H9 (cell line): ENCODE measurements around the gene THBS2. TPM values are rescaled to one million over a fixed set of nuclear protein-coding genes. Genes with fewer than 3 reads are reported as not detected.

Source experiments
- DNase-seq: peaks from one replicate; pipeline ENCODE4 v3.0.0-alpha.2; 2017
- H2AFZ ChIP-seq: one replicate; pipeline ENCODE4 v1.6.1; 2013; ENCODE audit warnings: mild to moderate bottlenecking, low read length, control low read depth, moderate library complexity
- H2AK5ac ChIP-seq: 2 replicates; pipeline ENCODE4 v1.6.1; 2013; ENCODE audit warnings: low read length, control low read depth, mixed read lengths; ENCODE audit not compliant: insufficient read length
- H2BK120ac ChIP-seq: one replicate; pipeline ENCODE4 v1.6.1; 2013; ENCODE audit warnings: low read depth, mild to moderate bottlenecking, low read length, control low read depth, inconsistent platforms; ENCODE audit not compliant: poor library complexity, severe bottlenecking
- H2BK12ac ChIP-seq: 2 replicates; pipeline ENCODE4 v1.6.1; 2013; ENCODE audit warnings: low read length, control low read depth, mixed read lengths, low read depth; ENCODE audit not compliant: insufficient read length
- H2BK15ac ChIP-seq: 2 replicates; pipeline ENCODE4 v1.6.1; 2013; ENCODE audit warnings: low read depth, low read length, control low read depth
- H2BK20ac ChIP-seq: one replicate; pipeline ENCODE4 v1.6.1; 2013; ENCODE audit warnings: low read depth, mild to moderate bottlenecking, low read length, control low read depth, inconsistent platforms; ENCODE audit not compliant: poor library complexity, severe bottlenecking
- H2BK5ac ChIP-seq: 2 replicates; pipeline ENCODE4 v1.6.1; 2013; ENCODE audit warnings: low read length, control low read depth, mixed read lengths; ENCODE audit not compliant: insufficient read length
- H3K14ac ChIP-seq: 2 replicates; pipeline ENCODE4 v1.6.1; 2013; ENCODE audit warnings: low read length, control low read depth; ENCODE audit not compliant: insufficient read depth
- H3K18ac ChIP-seq: 2 replicates; pipeline ENCODE4 v1.6.1; 2013; ENCODE audit warnings: low read depth, mild to moderate bottlenecking, mixed read lengths, low read length, control low read depth; ENCODE audit not compliant: insufficient read length
- H3K23ac ChIP-seq: 2 replicates; pipeline ENCODE4 v1.6.1; 2013; ENCODE audit warnings: low read length, control low read depth, mixed read lengths, low read depth; ENCODE audit not compliant: insufficient read length
- H3K23me2 ChIP-seq: 2 replicates; pipeline ENCODE4 v1.6.1; 2013; ENCODE audit warnings: low read depth, mild to moderate bottlenecking, mixed read lengths, low read length, control low read depth; ENCODE audit not compliant: insufficient read length, poor library complexity, severe bottlenecking
- H3K27ac ChIP-seq: 2 replicates; pipeline ENCODE4 v1.5.1; 2013; ENCODE audit warnings: low read length, control low read depth, mixed read lengths, low read depth; ENCODE audit not compliant: insufficient read length
- H3K27me3 ChIP-seq: 2 replicates; pipeline ENCODE4 v1.6.1; 2013; ENCODE audit warnings: low read length, control low read depth, inconsistent platforms; ENCODE audit not compliant: insufficient read depth
- H3K4ac ChIP-seq: 2 replicates; pipeline ENCODE4 v1.6.1; 2013; ENCODE audit warnings: low read depth, mild to moderate bottlenecking, control low read depth, inconsistent platforms, low read length, moderate library complexity
- H3K4me1 ChIP-seq: 2 replicates; pipeline ENCODE4 v1.6.1; 2013; ENCODE audit warnings: low read length, control low read depth, inconsistent platforms; ENCODE audit not compliant: insufficient read depth
- H3K4me2 ChIP-seq: 2 replicates; pipeline ENCODE4 v1.6.1; 2013; ENCODE audit warnings: low read length, control low read depth, mixed read lengths; ENCODE audit not compliant: insufficient read length, insufficient read depth
- H3K56ac ChIP-seq: 2 replicates; pipeline ENCODE4 v1.6.1; 2013; ENCODE audit warnings: low read depth, mild to moderate bottlenecking, mixed read lengths, low read length, control low read depth; ENCODE audit not compliant: insufficient read length
- H3K79me1 ChIP-seq: 2 replicates; pipeline ENCODE4 v1.6.1; 2013; ENCODE audit warnings: low read depth, mild to moderate bottlenecking, moderate library complexity, low read length, control low read depth, inconsistent platforms; ENCODE audit not compliant: insufficient read depth, poor library complexity, severe bottlenecking
- H3K79me2 ChIP-seq: 2 replicates; pipeline ENCODE4 v1.6.1; 2013; ENCODE audit warnings: low read length, control low read depth, inconsistent platforms; ENCODE audit not compliant: insufficient read depth
- H3K9ac ChIP-seq: 2 replicates; pipeline ENCODE4 v1.6.1; 2013; ENCODE audit warnings: low read length, control low read depth, mixed read lengths; ENCODE audit not compliant: insufficient read length; ENCODE audit errors: extremely low read depth
- H3K9me3 ChIP-seq: one replicate; pipeline ENCODE4 v1.6.1; 2013; ENCODE audit warnings: low read depth, low read length, inconsistent platforms; ENCODE audit not compliant: control insufficient read depth
- H3T11ph ChIP-seq: one replicate; pipeline ENCODE4 v1.6.1; 2013; ENCODE audit warnings: mild to moderate bottlenecking, low read length, control low read depth, inconsistent platforms
- H4K20me1 ChIP-seq: one replicate; pipeline ENCODE4 v1.6.1; 2013; ENCODE audit not compliant: control insufficient read depth, insufficient read length, insufficient read depth
- H4K5ac ChIP-seq: 2 replicates; pipeline ENCODE4 v1.6.1; 2013; ENCODE audit warnings: low read depth, mild to moderate bottlenecking, mixed read lengths, low read length, control low read depth; ENCODE audit not compliant: insufficient read length
- H4K8ac ChIP-seq: replicated peaks from 2 replicates; pipeline ENCODE4 v1.6.1; 2013; ENCODE audit warnings: low read length, control low read depth, mixed read lengths, low read depth; ENCODE audit not compliant: insufficient read length
- H4K91ac ChIP-seq: 2 replicates; pipeline ENCODE4 v1.6.1; 2013; ENCODE audit warnings: low read depth, mild to moderate bottlenecking, moderate library complexity, mixed read lengths, low read length, control low read depth; ENCODE audit not compliant: insufficient read length
- H3K27ac Mint-ChIP-seq, 3 experiments: 2 replicates in 2 of 3; 3 replicates in 1 of 3; pipeline ENCODE4 v1.8.0; 2020 to 2021; ENCODE audit warnings: mixed read lengths in 3 of 3, mild to moderate bottlenecking in 1 of 3, moderate library complexity in 1 of 3
- H3K27me3 Mint-ChIP-seq: 2 replicates; pipeline ENCODE4 v1.8.0; 2021; ENCODE audit warnings: low read depth, mild to moderate bottlenecking, moderate library complexity, mixed read lengths
- H3K36me3 Mint-ChIP-seq, 3 experiments: 2 replicates in 2 of 3; 3 replicates in 1 of 3; pipeline ENCODE4 v1.8.0; 2020 to 2021; ENCODE audit warnings: low read depth in 3 of 3, mixed read lengths in 3 of 3; ENCODE audit not compliant: insufficient read depth in 1 of 3
- H3K4me1 Mint-ChIP-seq, 2 experiments: 2 replicates each; pipeline ENCODE4 v1.8.0; 2020; ENCODE audit warnings: mixed read lengths in 2 of 2
- H3K4me3 Mint-ChIP-seq, 2 experiments: 2 replicates in 1 of 2; 3 replicates in 1 of 2; pipeline ENCODE4 v1.8.0; 2020 to 2021; ENCODE audit warnings: mild to moderate bottlenecking in 2 of 2, mixed read lengths in 2 of 2, moderate library complexity in 1 of 2
- H3K9me3 Mint-ChIP-seq, 2 experiments: 2 replicates in 1 of 2; 3 replicates in 1 of 2; pipeline ENCODE4 v1.8.0; 2020; ENCODE audit warnings: mild to moderate bottlenecking in 2 of 2, mixed read lengths in 2 of 2, moderate library complexity in 1 of 2
- WGBS: extraction: QIAGEN DNeasy Blood & Tissue Kit; methylation state at CpG from one replicate; pipeline ENCODE4 v1.1.7; 2013; ENCODE audit warnings: missing lambda C conversion rate, low lambda C conversion rate, mixed read lengths; ENCODE audit not compliant: insufficient read length; ENCODE audit errors: extremely low coverage; 5-methylcytosine and 5-hydroxymethylcytosine counted together
- total RNA-seq: library from RNA; stranded (reverse); gene quantifications from 2 replicates; pipeline ENCODE4 v1.2.1, GENCODE V29; 2021
- TF ChIP-seq, protein P1 (sequence below): fragments of 200-600 bp; sonication (generic); conservative IDR thresholded peaks from 3 replicates; pipeline ENCODE4 v1.8.0; 2021; ENCODE audit warnings: antibody characterized with exemption, mild to moderate bottlenecking

Gene THBS2
- total RNA-seq, 1 experiment from 2014 or later: 14.7 TPM

DNA sequence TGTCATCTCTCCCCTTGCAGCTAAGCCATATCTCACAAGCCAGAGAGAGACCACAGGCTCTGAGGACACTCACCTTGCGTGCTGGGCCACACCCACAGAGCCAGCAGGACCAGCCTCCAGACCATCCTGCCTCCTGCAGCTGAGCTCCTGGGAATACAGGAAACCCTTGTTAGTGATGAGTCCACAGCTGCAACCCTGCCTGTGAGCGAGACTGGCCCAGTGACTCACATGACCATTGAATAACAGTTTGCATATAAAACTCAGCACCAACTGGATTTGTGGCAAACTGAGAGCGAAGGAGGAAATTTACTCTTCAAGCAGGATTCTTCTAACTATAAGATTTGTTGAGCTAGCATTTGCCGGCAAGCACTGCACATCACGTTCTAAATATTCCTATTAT is 3.0 kb downstream of the THBS2 start:
- DNase-seq: peak; percentile 84
- H4K20me1 ChIP-seq: no peaks in the 10 kb centered on the region

More for the DNA sequence above, 3.0 kb downstream of the THBS2 start:
- no peak overlapping the region for H4K5ac ChIP-seq
- H3K79me1 ChIP-seq: no peaks in the 10 kb centered on the region
- peaks cover 10% of the 10 kb centered on the region; the same call in 1 of the 2 replicates for H3K4me1 ChIP-seq
- H3K27me3 Mint-ChIP-seq: peaks cover 28% of the 10 kb centered on the region
- H3K23me2 ChIP-seq: peaks cover 16% of the 10 kb centered on the region
- H3K4me1 Mint-ChIP-seq: peaks cover 50 to 51% of the 10 kb centered on the region in 2 experiments
- H2BK120ac ChIP-seq: no peak overlapping the region
- no peak overlapping the region for H3K4ac ChIP-seq
- H2BK12ac ChIP-seq: no peak overlapping the region
- H4K91ac ChIP-seq: no peak overlapping the region
- H3K27ac Mint-ChIP-seq: peak overlapping the region in 1 of 3 experiments; percentile 13; a peak in 2 of 7 replicates
- no peak overlapping the region for H3K23ac ChIP-seq
- H3T11ph ChIP-seq: no peak overlapping the region
- TF ChIP-seq, protein P1, sequence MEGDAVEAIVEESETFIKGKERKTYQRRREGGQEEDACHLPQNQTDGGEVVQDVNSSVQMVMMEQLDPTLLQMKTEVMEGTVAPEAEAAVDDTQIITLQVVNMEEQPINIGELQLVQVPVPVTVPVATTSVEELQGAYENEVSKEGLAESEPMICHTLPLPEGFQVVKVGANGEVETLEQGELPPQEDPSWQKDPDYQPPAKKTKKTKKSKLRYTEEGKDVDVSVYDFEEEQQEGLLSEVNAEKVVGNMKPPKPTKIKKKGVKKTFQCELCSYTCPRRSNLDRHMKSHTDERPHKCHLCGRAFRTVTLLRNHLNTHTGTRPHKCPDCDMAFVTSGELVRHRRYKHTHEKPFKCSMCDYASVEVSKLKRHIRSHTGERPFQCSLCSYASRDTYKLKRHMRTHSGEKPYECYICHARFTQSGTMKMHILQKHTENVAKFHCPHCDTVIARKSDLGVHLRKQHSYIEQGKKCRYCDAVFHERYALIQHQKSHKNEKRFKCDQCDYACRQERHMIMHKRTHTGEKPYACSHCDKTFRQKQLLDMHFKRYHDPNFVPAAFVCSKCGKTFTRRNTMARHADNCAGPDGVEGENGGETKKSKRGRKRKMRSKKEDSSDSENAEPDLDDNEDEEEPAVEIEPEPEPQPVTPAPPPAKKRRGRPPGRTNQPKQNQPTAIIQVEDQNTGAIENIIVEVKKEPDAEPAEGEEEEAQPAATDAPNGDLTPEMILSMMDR: no peak
- H2AFZ ChIP-seq: no peak overlapping the region
- no peak overlapping the region for H3K18ac ChIP-seq
- peaks cover 22 to 36% (median 26%) of the 10 kb centered on the region in 3 experiments for H3K36me3 Mint-ChIP-seq
- H2AK5ac ChIP-seq: no peak overlapping the region
- no peaks in the 10 kb centered on the region; the same call in 1 of the 2 replicates for H3K27me3 ChIP-seq
- H3K4me2 ChIP-seq: no peak overlapping the region
- H2BK5ac ChIP-seq: no peak overlapping the region
- H2BK15ac ChIP-seq: no peak overlapping the region
- H3K9me3 Mint-ChIP-seq: peaks cover 0 to 9% of the 10 kb centered on the region in 2 experiments; a peak in 2 of 5 replicates
- H3K9ac ChIP-seq: no peak overlapping the region
- no peaks in the 10 kb centered on the region for H3K9me3 ChIP-seq
- H3K27ac ChIP-seq: no peak overlapping the region
- H4K8ac ChIP-seq: no peak overlapping the region
- H3K79me2 ChIP-seq: no peaks in the 10 kb centered on the region; the same call in 1 of the 2 replicates
- no CpG with 5 or more reads among the region's 5 CpGs for WGBS
- H3K14ac ChIP-seq: no peak overlapping the region
- H2BK20ac ChIP-seq: no peak overlapping the region
- H3K4me3 Mint-ChIP-seq: peak overlapping the region in 1 of 2 experiments; percentile 63; a peak in 3 of 5 replicates
- H3K56ac ChIP-seq: no peak overlapping the region
